ENCODE measurements around the gene FOSL1. TPM values are rescaled to one million over a fixed set of nuclear protein-coding genes. Genes with fewer than 3 reads are reported as not detected.

FOSL1 gene
- total and polyA plus RNA-seq, 2 of the 13 experiments (the other 11 are each of a cell fraction or from before 2014, with no cell fraction given) = 4.0 to 4.1 TPM

- TF ChIP-seq ZBTB4 (CRISPR knock-in tag; IDR thresholded peaks at IDR 0.05; ENCODE audit: borderline replicate concordance) = peak; percentile 53; the same call in 1 of the 2 replicates
- TF ChIP-seq ZNF629 (CRISPR knock-in tag; conservative IDR thresholded peaks at IDR 0.05) = no peak
- TF ChIP-seq KAT7 (CRISPR knock-in tag; IDR thresholded peaks at IDR 0.05; ENCODE audit: borderline replicate concordance) = no peak
- TF ChIP-seq SMAD9 (CRISPR knock-in tag; IDR thresholded peaks at IDR 0.05) = no peak
- peak; percentile 42; the same call in 1 of the 2 replicates for TF ChIP-seq RCOR2 (CRISPR knock-in tag; IDR thresholded peaks at IDR 0.05)
- no peak for TF ChIP-seq FOXO1 (CRISPR knock-in tag; IDR thresholded peaks at IDR 0.05)
- no peak for TF ChIP-seq ZFAT (CRISPR knock-in tag; conservative IDR thresholded peaks at IDR 0.05)
- TF ChIP-seq TP53 (CRISPR knock-in tag; conservative IDR thresholded peaks at IDR 0.05) = no peak
- no peak for TF ChIP-seq HOXA7 (CRISPR knock-in tag; IDR thresholded peaks at IDR 0.05)
- TF ChIP-seq LRRFIP1 (CRISPR knock-in tag; conservative IDR thresholded peaks at IDR 0.05) = no peak
- TF ChIP-seq ZNF691 (CRISPR knock-in tag; IDR thresholded peaks at IDR 0.05; ENCODE audit: borderline replicate concordance, low read depth) = no peak
- TF ChIP-seq ZNF710 (CRISPR knock-in tag; IDR thresholded peaks at IDR 0.05; ENCODE audit: borderline replicate concordance) = peak; percentile 56; the same call in 1 of the 2 replicates
- no peak; the same call in 1 of the 2 replicates for TF ChIP-seq ZNF619 (CRISPR knock-in tag; IDR thresholded peaks at IDR 0.05)
- no peak for TF ChIP-seq ZNF296 (CRISPR knock-in tag; conservative IDR thresholded peaks at IDR 0.05)
- TF ChIP-seq ATF5 (CRISPR knock-in tag; IDR thresholded peaks at IDR 0.05; ENCODE audit: low read depth) = no peak
- no peak for TF ChIP-seq ZNF326 (CRISPR knock-in tag; IDR thresholded peaks at IDR 0.05; ENCODE audit: borderline replicate concordance)
- no peak for TF ChIP-seq TIGD3 (CRISPR knock-in tag; IDR thresholded peaks at IDR 0.05; ENCODE audit: borderline replicate concordance)
- TF ChIP-seq TAF1 (CRISPR knock-in tag; IDR thresholded peaks at IDR 0.05) = peak; percentile 42; the same call in 1 of the 2 replicates
Measured at GRCh38 chr11:65873318-65874156, 26.7 kb downstream of the FOSL1 start (continued).
